GM19099 (cell line): ENCODE data around the gene NADSYN1.
"Not testable (repeated sequence)": the region's sequence is repeated elsewhere in the genome, so short reads cannot be mapped to it uniquely, and the experiment has no call there.

Experiments
- POLR2A ChIP-seq: IDR thresholded peaks from 3 replicates; pipeline ENCODE4 v1.6.1; 2011; ENCODE audit warnings: low read depth; ENCODE audit not compliant: insufficient read length; ENCODE audit errors: extremely low read depth

Gene NADSYN1

GRCh38 chr11:71501071-71501985 lies 48.3 kb downstream of the NADSYN1 start:
- TF ChIP-seq POLR2A = no peak

GRCh38 chr11:71502026-71502425 lies 49.0 kb downstream of the NADSYN1 start:
- no peak for TF ChIP-seq POLR2A

GRCh38 chr11:71502871-71503435 lies 50.0 kb downstream of the NADSYN1 start:
- TF ChIP-seq POLR2A = no peak

- no peak for TF ChIP-seq POLR2A
These were observed 51.5 kb downstream of the NADSYN1 start for GRCh38 chr11:71504531-71504930.

GRCh38 chr11:71505001-71505400 lies 52.0 kb downstream of the NADSYN1 start:
- TF ChIP-seq POLR2A = no peak

GRCh38 chr11:71505781-71506180 lies 52.8 kb downstream of the NADSYN1 start:
- TF ChIP-seq POLR2A = no peak

- no peak for TF ChIP-seq POLR2A
These were observed 54.1 kb downstream of the NADSYN1 start for GRCh38 chr11:71507102-71507501.

GRCh38 chr11:71518506-71519471 lies 65.8 kb downstream of the NADSYN1 start:
- TF ChIP-seq POLR2A = no peak

GRCh38 chr11:71519546-71519945 lies 66.5 kb downstream of the NADSYN1 start:
- TF ChIP-seq POLR2A = no peak

GRCh38 chr11:71525188-71525937 lies 72.4 kb downstream of the NADSYN1 start:
- TF ChIP-seq POLR2A = no peak

GRCh38 chr11:71525938-71526495 lies 73.0 kb downstream of the NADSYN1 start:
- TF ChIP-seq POLR2A = no peak

- TF ChIP-seq POLR2A = not testable (repeated sequence)
These were observed 74.0 kb downstream of the NADSYN1 start, which contains the start of gene KRTAP5-7 for GRCh38 chr11:71526796-71527575. KRTAP5-7 (plus strand) TSS chr11:71527267; CDS start chr11:71527301, 34 bp downstream.

- TF ChIP-seq POLR2A = no peak
These were observed 74.7 kb downstream of the NADSYN1 start for GRCh38 chr11:71527576-71528210.
